Gastroesophageal sphincter (tissue), 3 donors: Measurements from ENCODE around the gene GID4.

Experiments used
- POLR2AphosphoS5 ChIP-seq: sonication (generic); formaldehyde crosslinking; IDR thresholded peaks from one replicate; pipeline ENCODE4 v1.6.1; 2017; ENCODE audit warnings: antibody characterized with exemption
- TF ChIP-seq, protein P1 (sequence below), 4 experiments: fragments of 200-600 bp in 2 of 4; fragments of 450-650 bp in 2 of 4; sonication (generic) in 1 of 4; IDR thresholded peaks; one replicate each; pipeline ENCODE4 v1.5.1; 2017 to 2019; ENCODE audit warnings: antibody characterized with exemption in 4 of 4, mild to moderate bottlenecking in 2 of 4, moderate library complexity in 2 of 4

DNA sequence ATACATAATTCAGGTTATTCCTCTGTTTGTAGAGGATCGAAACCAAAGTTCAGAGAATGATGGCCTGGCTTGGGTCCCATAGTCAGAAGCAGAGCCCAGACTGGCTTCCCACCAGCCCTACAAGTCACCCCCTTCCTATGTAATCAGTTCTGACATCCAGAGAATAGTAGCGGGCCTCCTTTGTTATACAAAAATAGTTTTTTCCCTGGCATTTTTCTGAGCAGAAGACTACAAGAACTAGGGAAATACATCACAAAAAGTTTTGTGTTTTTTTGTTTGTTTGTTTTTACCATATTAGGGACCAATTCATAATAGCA, 19.4 kb upstream of the GID4 start:
- TF ChIP-seq, protein P1, sequence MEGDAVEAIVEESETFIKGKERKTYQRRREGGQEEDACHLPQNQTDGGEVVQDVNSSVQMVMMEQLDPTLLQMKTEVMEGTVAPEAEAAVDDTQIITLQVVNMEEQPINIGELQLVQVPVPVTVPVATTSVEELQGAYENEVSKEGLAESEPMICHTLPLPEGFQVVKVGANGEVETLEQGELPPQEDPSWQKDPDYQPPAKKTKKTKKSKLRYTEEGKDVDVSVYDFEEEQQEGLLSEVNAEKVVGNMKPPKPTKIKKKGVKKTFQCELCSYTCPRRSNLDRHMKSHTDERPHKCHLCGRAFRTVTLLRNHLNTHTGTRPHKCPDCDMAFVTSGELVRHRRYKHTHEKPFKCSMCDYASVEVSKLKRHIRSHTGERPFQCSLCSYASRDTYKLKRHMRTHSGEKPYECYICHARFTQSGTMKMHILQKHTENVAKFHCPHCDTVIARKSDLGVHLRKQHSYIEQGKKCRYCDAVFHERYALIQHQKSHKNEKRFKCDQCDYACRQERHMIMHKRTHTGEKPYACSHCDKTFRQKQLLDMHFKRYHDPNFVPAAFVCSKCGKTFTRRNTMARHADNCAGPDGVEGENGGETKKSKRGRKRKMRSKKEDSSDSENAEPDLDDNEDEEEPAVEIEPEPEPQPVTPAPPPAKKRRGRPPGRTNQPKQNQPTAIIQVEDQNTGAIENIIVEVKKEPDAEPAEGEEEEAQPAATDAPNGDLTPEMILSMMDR (IDR thresholded peaks at IDR 0.05): no peak
- TF ChIP-seq POLR2AphosphoS5: no peak
